Measurements from ENCODE around the gene CHFR.

The CHFR gene

GRCh38 chr12:132806857-132807256 is 80.5 kb downstream of the CHFR start:
- H3K27me3 ChIP-seq (replicated peaks): no peaks in the 10 kb centered on the region
- H3K27ac ChIP-seq: no peak overlapping the region
- DNase-seq: no peak
- TF ChIP-seq, protein P1, sequence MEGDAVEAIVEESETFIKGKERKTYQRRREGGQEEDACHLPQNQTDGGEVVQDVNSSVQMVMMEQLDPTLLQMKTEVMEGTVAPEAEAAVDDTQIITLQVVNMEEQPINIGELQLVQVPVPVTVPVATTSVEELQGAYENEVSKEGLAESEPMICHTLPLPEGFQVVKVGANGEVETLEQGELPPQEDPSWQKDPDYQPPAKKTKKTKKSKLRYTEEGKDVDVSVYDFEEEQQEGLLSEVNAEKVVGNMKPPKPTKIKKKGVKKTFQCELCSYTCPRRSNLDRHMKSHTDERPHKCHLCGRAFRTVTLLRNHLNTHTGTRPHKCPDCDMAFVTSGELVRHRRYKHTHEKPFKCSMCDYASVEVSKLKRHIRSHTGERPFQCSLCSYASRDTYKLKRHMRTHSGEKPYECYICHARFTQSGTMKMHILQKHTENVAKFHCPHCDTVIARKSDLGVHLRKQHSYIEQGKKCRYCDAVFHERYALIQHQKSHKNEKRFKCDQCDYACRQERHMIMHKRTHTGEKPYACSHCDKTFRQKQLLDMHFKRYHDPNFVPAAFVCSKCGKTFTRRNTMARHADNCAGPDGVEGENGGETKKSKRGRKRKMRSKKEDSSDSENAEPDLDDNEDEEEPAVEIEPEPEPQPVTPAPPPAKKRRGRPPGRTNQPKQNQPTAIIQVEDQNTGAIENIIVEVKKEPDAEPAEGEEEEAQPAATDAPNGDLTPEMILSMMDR (IDR thresholded peaks at IDR 0.05; ENCODE audit: low read depth, low read length, missing control alignments): no peak
- H3K36me3 ChIP-seq (replicated peaks): peaks cover 68% of the 10 kb centered on the region
- no peak overlapping the region for H3K4me3 ChIP-seq (ENCODE audit: low read depth, low read length)
- in situ Hi-C loops (cut with HindIII; ENCODE audit: low pct_ligation_motif_present, low sequenced_read_pairs): no loop called here

- no peak overlapping the region for H3K4me3 ChIP-seq (ENCODE audit: low read depth, low read length)
- H3K27ac ChIP-seq: no peak overlapping the region
- TF ChIP-seq, protein P1 (IDR thresholded peaks at IDR 0.05; ENCODE audit: low read depth, low read length, missing control alignments): no peak
- H3K36me3 ChIP-seq (replicated peaks): peaks cover 75% of the 10 kb centered on the region
- no peaks in the 10 kb centered on the region for H3K27me3 ChIP-seq (replicated peaks)
- no peak for DNase-seq
- in situ Hi-C loops (cut with HindIII; ENCODE audit: low pct_ligation_motif_present, low sequenced_read_pairs): no loop called here
Measured at GRCh38 chr12:132804426-132804861, 83.0 kb downstream of the CHFR start.

GRCh38 chr12:132803888-132804287 is 83.5 kb downstream of the CHFR start:
- Histone ChIP-seq H3K27me3 (replicated peaks) (no peaks in the 10 kb centered on the region), H3K27ac (no peak overlapping the region), H3K36me3 (replicated peaks) (peaks cover 78% of the 10 kb centered on the region), H3K4me3 (ENCODE audit: low read depth, low read length) (no peak overlapping the region)
- no peak for DNase-seq
- TF ChIP-seq, protein P1 (IDR thresholded peaks at IDR 0.05; ENCODE audit: low read depth, low read length, missing control alignments): no peak
- in situ Hi-C loops (cut with HindIII; ENCODE audit: low pct_ligation_motif_present, low sequenced_read_pairs): no loop called here

GRCh38 chr12:132803125-132803524 is 84.3 kb downstream of the CHFR start:
- no peak overlapping the region for H3K27ac ChIP-seq
- H3K27me3 ChIP-seq (replicated peaks): no peaks in the 10 kb centered on the region
- no peak overlapping the region for H3K4me3 ChIP-seq (ENCODE audit: low read depth, low read length)
- DNase-seq: no peak
- H3K36me3 ChIP-seq (replicated peaks): peaks cover 75% of the 10 kb centered on the region
- TF ChIP-seq, protein P1 (IDR thresholded peaks at IDR 0.05; ENCODE audit: low read depth, low read length, missing control alignments): no peak
- in situ Hi-C loops (cut with HindIII; ENCODE audit: low pct_ligation_motif_present, low sequenced_read_pairs): no loop called here

GRCh38 chr12:132801741-132802140 is 85.7 kb downstream of the CHFR start:
- no peak overlapping the region for H3K4me3 ChIP-seq (ENCODE audit: low read depth, low read length)

DNA sequence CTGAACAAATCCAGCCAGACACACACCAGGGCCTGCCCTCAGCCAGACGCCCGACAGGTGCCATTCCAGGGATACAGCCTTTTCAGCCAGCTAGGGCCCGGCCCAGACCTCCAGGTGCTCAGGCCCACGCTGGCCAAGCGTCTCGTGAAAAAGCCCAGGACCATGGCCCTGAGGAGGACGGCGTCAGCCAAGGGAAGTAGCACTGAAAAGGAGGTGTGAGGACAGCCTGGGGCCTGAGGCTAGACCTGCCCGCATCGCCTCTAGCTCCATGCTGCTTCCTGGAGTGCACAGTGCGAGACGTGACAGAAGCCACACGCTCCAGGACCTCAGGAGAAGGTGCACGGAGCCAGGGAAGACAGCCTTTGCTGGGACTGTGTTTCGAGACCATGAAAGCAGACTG is 88.6 kb downstream of the CHFR start:
- Histone ChIP-seq H3K4me3 (ENCODE audit: low read depth, low read length) (no peak overlapping the region), H3K27me3 (replicated peaks) (no peaks in the 10 kb centered on the region), H3K27ac (no peak overlapping the region), H3K36me3 (replicated peaks) (peaks cover 76% of the 10 kb centered on the region)
- DNase-seq: no peak
- TF ChIP-seq, protein P1 (IDR thresholded peaks at IDR 0.05; ENCODE audit: low read depth, low read length, missing control alignments): no peak
- in situ Hi-C loops (cut with HindIII; ENCODE audit: low pct_ligation_motif_present, low sequenced_read_pairs): no loop called here

More at GRCh38 chr12:132801741-132802140, 85.7 kb downstream of the CHFR start:
- TF ChIP-seq, protein P1 (IDR thresholded peaks at IDR 0.05; ENCODE audit: low read depth, low read length, missing control alignments): no peak
- in situ Hi-C loops (cut with HindIII; ENCODE audit: low pct_ligation_motif_present, low sequenced_read_pairs): no loop called here
- Histone ChIP-seq H3K27ac (no peak overlapping the region), H3K36me3 (replicated peaks) (peaks cover 76% of the 10 kb centered on the region), H3K27me3 (replicated peaks) (no peaks in the 10 kb centered on the region)
- no peak for DNase-seq

Data from brain microvascular endothelial cell (primary cell).